ENCODE measurements around the gene BTBD2.

BTBD2 gene

DNA sequence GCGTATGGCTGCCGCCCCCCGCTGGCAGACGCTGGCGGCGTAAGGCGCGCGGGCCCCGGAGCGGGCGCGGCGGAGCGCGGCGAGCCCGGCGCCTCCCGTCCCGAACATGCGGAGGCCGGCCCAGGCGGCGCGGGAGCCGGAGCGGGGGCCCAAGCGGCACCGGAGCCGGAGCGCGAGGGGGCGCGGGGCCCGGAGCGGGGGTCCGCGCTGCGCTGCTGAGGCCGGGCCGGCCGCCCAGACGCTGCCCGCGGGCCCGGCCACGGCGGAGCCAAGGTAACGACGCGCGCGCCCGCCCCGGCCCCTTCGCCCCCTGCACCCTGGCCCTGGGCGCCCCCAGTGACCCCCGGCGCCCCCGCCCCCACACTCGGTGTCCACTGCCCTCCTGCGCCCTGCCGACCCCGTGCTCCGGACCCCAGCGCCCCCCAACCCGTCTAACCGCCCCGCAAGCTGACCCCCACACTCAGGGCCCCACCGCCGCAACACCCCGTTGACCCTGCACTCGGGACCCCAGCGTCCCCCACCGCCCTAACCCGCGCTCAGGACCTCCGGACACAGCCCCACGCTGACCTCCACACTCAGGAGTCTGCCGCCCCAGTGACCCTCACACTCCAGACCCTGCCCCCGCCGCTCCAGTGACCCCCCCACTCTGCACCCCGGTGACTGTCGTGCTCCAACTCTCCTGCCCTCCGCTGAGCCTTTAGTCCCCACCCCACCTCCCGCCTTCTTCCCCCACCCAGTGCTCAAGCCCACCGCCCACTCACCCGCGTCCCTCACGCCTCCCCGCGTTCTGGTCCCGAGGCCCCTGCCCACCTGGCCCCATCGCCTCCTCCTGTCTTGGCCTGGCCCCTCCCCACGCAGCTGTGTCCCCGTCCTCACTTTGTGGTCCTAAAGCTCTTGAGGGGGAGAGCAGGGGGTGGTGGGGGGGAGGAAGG lies 74.1 kb downstream of the BTBD2 start, which contains the start of gene CSNK1G2:
Gene CSNK1G2 (plus strand): TSS at position 27 of the 932 bp plus-strand sequence. CDS start 28,601 bp downstream, outside the sequence.
- DNase-seq (ENCODE audit: low spot score), result no peak

DNA sequence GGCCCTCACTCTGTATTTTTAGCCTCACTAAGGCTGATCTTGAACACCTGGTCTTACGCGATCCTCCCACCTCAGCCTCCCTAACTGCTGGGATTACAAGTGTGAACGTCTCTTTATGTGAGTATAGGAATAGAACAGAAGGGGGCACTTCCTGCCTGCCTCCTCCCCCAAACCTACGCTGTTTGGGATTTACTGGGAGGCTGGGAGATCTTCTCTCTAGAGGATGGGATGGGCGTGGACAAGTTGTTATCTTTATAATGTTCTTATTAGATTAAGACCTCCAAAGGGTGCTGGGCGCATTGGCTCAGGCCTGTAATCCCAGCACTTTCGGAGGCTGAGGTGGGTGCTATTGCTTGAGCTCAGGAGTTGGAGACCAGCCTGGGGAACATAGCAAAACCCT lies 77.4 kb downstream of the BTBD2 start:
- DNase-seq (ENCODE audit: low spot score), result no peak

DNA sequence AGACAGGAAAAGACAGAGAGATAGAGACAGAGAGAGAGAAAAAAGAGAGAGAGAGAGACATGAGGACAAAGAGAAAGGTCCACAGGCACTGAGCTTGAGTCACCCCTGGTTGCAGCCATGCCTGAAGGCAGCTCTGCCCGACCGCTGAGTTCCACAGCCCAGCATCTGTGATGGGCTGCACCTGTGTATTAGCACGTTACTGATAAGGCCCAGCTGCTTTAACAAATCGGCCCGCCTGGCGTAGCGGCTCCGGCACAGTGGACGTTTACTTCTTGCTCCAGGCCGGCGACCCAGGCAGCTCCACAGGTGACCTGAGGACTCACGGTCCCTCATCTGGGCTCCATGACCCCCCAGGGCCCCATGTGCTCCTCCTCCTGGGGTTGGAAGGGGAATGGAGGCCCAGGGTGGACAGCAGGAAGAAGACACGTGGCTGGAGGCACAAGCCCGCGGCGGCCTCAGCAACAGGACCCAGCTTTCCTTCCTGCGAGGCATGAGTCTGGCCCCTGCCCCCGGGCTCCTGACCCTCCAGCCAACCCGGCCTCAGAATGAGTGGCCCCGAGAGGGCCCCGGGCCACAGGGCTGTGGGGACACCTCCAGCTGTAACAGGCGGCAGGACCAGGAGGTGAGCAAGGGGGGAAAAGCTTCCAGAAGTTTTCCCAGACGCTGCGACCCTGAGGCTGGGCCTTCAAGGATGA lies 78.5 kb downstream of the BTBD2 start:
- DNase-seq (ENCODE audit: low spot score), result no peak

DNA sequence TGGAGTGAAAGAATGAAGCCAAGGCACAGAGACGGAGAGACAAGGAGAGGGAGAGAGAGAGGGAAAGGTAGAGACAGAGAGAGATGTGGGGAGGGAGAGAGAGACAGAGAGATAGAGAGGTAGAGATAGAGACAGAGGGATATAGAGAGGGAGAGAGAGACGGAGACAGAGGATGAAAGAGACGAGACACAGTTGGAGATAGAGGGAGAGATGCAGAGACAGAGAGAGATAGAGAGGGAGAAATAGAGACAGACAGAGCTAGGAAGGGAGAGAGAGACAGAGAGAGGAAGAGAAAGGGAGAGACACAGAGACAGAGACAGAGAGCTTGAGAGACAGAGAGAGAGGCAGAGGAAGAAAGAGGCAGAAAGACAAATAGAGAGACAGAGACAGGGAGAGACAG lies 79.1 kb downstream of the BTBD2 start:
- no peak for DNase-seq (ENCODE audit: low spot score)

DNA sequence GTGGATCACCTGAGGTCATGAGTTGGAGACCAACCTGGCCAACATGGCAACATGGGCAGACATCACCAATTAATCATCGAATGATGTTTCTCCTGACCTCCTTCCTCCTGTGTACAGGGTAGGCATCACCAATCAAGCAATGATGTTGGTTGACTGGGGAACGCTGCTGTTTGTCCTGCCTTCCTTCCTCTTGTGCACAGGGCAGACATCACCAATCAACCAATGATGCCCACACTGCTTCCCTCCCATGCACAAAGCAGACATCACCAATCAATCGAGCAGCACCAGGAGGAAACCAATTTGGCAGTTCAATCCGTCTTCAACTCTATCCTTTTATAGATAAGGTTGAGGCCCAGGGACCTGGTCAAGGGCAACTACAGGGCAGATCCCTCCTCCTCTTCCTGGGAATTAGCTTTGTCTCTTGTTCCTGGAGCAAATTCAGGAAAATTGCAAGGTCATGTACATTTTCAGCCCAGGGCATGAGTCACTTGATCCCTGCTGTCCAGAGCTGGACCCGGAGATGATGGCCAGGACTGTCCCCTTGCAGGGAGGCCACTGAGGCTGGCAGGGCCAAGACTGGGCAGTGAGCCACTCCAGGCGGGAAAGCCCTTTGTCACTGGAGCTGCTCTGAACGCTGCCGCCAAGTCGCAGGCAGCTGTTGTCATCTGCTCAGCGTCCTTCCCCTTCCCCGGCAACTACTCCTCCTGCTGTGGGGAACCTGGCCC lies 79.9 kb downstream of the BTBD2 start:
- peak; percentile 6 for DNase-seq (ENCODE audit: low spot score)
